ENCODE measurements around the gene COL16A1.

DNA sequence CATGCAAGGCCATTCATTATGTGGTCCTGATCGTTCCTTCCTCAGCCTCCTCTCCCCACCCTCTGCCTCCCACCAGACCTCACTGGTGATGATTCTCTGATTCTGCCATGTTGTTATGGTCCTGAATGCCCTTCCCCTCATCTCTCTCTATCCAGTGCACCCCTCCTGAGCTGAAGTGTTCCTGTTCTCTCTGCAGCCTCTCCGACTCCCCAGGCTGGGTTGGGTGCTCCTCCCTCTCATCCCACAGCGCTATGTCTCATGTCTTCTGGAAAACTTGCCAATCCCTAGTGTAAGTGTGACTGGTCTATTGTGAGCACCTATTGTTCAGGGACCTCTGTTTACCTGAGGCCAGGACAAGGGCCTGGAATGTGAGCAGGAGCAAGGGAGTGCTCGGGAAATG is 48.1 kb downstream of the COL16A1 start:
- TF ChIP-seq, protein P1, sequence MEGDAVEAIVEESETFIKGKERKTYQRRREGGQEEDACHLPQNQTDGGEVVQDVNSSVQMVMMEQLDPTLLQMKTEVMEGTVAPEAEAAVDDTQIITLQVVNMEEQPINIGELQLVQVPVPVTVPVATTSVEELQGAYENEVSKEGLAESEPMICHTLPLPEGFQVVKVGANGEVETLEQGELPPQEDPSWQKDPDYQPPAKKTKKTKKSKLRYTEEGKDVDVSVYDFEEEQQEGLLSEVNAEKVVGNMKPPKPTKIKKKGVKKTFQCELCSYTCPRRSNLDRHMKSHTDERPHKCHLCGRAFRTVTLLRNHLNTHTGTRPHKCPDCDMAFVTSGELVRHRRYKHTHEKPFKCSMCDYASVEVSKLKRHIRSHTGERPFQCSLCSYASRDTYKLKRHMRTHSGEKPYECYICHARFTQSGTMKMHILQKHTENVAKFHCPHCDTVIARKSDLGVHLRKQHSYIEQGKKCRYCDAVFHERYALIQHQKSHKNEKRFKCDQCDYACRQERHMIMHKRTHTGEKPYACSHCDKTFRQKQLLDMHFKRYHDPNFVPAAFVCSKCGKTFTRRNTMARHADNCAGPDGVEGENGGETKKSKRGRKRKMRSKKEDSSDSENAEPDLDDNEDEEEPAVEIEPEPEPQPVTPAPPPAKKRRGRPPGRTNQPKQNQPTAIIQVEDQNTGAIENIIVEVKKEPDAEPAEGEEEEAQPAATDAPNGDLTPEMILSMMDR (IDR thresholded peaks at IDR 0.05 in 4 of 5, conservative IDR thresholded peaks at IDR 0.05 in 1 of 5) = no peak
- TF ChIP-seq POLR2A (IDR thresholded peaks at IDR 0.05) = no peak

Data from gastrocnemius medialis (tissue), 4 donors.